ENCODE data around the gene ARL8A.

ARL8A gene

GRCh38 chr1:202127061-202127460 is 17.5 kb downstream of the ARL8A start:
- ChIA-PET CTCF (interaction anchor here (9.9 kb wide), 1 partner anchor 7 kb away, joined by 99 read pairs; no protein-coding TSS in a partner anchor), POLR2A (no interaction called here)
- no peak for TF ChIP-seq CTCF (IDR thresholded peaks at IDR 0.05; ENCODE audit: control extremely low read depth, extremely low read depth, low read depth, missing control alignments)
- DNase-seq (ENCODE audit: extremely low spot score), result no peak

- ChIA-PET POLR2A (interaction anchor here (0.6 kb wide), 1 partner anchor 39 kb away, joined by 4 read pairs; no protein-coding TSS in a partner anchor), CTCF (interaction anchor here (9.9 kb wide), 1 partner anchor 7 kb away, joined by 99 read pairs; no protein-coding TSS in a partner anchor)
- no peak for DNase-seq (ENCODE audit: extremely low spot score)
- TF ChIP-seq CTCF (IDR thresholded peaks at IDR 0.05; ENCODE audit: control extremely low read depth, extremely low read depth, low read depth, missing control alignments), result no peak
These were observed 18.1 kb downstream of the ARL8A start for GRCh38 chr1:202126426-202126825.

GRCh38 chr1:202125611-202126010 is 18.9 kb downstream of the ARL8A start:
- CTCF ChIA-PET, result interaction anchor here (9.9 kb wide), 1 partner anchor 8 kb away, joined by 99 read pairs; no protein-coding TSS in a partner anchor
- DNase-seq (ENCODE audit: extremely low spot score), result no peak
- no peak for TF ChIP-seq CTCF (IDR thresholded peaks at IDR 0.05; ENCODE audit: control extremely low read depth, extremely low read depth, low read depth, missing control alignments)
- POLR2A ChIA-PET, result no interaction called here

- no peak for DNase-seq (ENCODE audit: extremely low spot score)
- ChIA-PET POLR2A (no interaction called here), CTCF (interaction anchor here (1.2 to 9.9 kb wide), 6 partner anchors 10 to 228 kb away, joined by 4 to 99 read pairs (median 6); no protein-coding TSS in a partner anchor)
- no peak for TF ChIP-seq CTCF (IDR thresholded peaks at IDR 0.05; ENCODE audit: control extremely low read depth, extremely low read depth, low read depth, missing control alignments)
These were observed 20.4 kb downstream of the ARL8A start for GRCh38 chr1:202124142-202124541.

GRCh38 chr1:202123336-202123813 is 21.2 kb downstream of the ARL8A start:
- DNase-seq (ENCODE audit: extremely low spot score), result no peak
- TF ChIP-seq CTCF (IDR thresholded peaks at IDR 0.05; ENCODE audit: control extremely low read depth, extremely low read depth, low read depth, missing control alignments), result no peak
- POLR2A ChIA-PET, result no interaction called here
- CTCF ChIA-PET, result interaction anchor here (1.2 to 9.9 kb wide), 7 partner anchors 10 to 228 kb away, joined by 3 to 99 read pairs (median 5); partner anchors contain the start of gene ELF3

- CTCF ChIA-PET, result interaction anchor here (1.2 to 9.9 kb wide), 7 partner anchors 9 to 227 kb away, joined by 3 to 99 read pairs (median 5); partner anchors contain the start of gene ELF3
- no peak for TF ChIP-seq CTCF (IDR thresholded peaks at IDR 0.05; ENCODE audit: control extremely low read depth, extremely low read depth, low read depth, missing control alignments)
- POLR2A ChIA-PET, result no interaction called here
- no peak for DNase-seq (ENCODE audit: extremely low spot score)
These were observed 21.8 kb downstream of the ARL8A start, which contains the start of gene GPR37L1 for GRCh38 chr1:202122639-202123335. GPR37L1 (plus strand) TSS chr1:202122917; CDS start chr1:202122964, 47 bp downstream.
